GM23338 (cell line): ENCODE data around the gene MGLL. TPM values are rescaled to one million over a fixed set of nuclear protein-coding genes. Genes with fewer than 3 reads are reported as not detected.

ENCODE experiments used
- ATAC-seq: fragments of 200-7000 bp; cut with Tn5 transposase; 3 replicates; pipeline ENCODE4 v1.9.1; 2020
- DNase-seq: peaks from one replicate; pipeline ENCODE4 v3.0.0-alpha.2; 2015; ENCODE audit warnings: low spot score
- H2AFZ ChIP-seq: fragments of 200-600 bp; sonication (generic); 2 replicates; pipeline ENCODE4 v1.8.0; 2016; ENCODE audit warnings: antibody characterized with exemption, mild to moderate bottlenecking, moderate library complexity
- H3F3A ChIP-seq: fragments of 200-600 bp; sonication (generic); replicated peaks from 2 replicates; pipeline ENCODE4 v1.8.0; 2017; ENCODE audit warnings: antibody characterized with exemption, mixed run types, low read depth
- H3K27ac ChIP-seq: fragments of 200-600 bp; sonication (generic); 2 replicates; pipeline ENCODE4 v1.6.1; 2016; ENCODE audit warnings: low read depth
- H3K27me3 ChIP-seq: fragments of 200-600 bp; sonication (generic); 2 replicates; pipeline ENCODE4 v1.8.0; 2016; ENCODE audit warnings: mild to moderate bottlenecking, mixed run types, moderate library complexity; ENCODE audit not compliant: insufficient read depth
- H3K36me3 ChIP-seq: fragments of 200-600 bp; sonication (generic); 2 replicates; pipeline ENCODE4 v1.8.0; 2016; ENCODE audit warnings: mild to moderate bottlenecking; ENCODE audit not compliant: insufficient read depth
- H3K4me1 ChIP-seq: fragments of 200-600 bp; sonication (generic); 2 replicates; pipeline ENCODE4 v1.8.0; 2016; ENCODE audit warnings: mild to moderate bottlenecking, moderate library complexity; ENCODE audit not compliant: insufficient read depth
- H3K4me2 ChIP-seq: fragments of 200-600 bp; sonication (generic); 2 replicates; pipeline ENCODE4 v1.7.1; 2017; ENCODE audit warnings: mixed run types
- H3K4me3 ChIP-seq: fragments of 200-600 bp; sonication (generic); 2 replicates; pipeline ENCODE4 v1.6.1; 2016; ENCODE audit warnings: mixed run types
- H3K79me2 ChIP-seq: fragments of 200-600 bp; sonication (generic); replicated peaks from 2 replicates; pipeline ENCODE4 v1.8.0; 2017; ENCODE audit warnings: mild to moderate bottlenecking; ENCODE audit not compliant: insufficient read depth
- H3K9me2 ChIP-seq: fragments of 200-600 bp; sonication (generic); 2 replicates; pipeline ENCODE4 v1.8.0; 2017; ENCODE audit not compliant: insufficient read depth
- H4K20me1 ChIP-seq: fragments of 200-600 bp; sonication (generic); replicated peaks from 2 replicates; pipeline ENCODE4 v1.8.0; 2017; ENCODE audit warnings: mild to moderate bottlenecking; ENCODE audit not compliant: insufficient read depth
- H3K27ac Mint-ChIP-seq: 2 replicates; pipeline ENCODE4 v1.8.0; 2020; ENCODE audit warnings: inconsistent platforms, mild to moderate bottlenecking, moderate library complexity, mixed read lengths
- H3K27me3 Mint-ChIP-seq: 3 replicates; pipeline ENCODE4 v1.8.0; 2022; ENCODE audit warnings: low read depth, mild to moderate bottlenecking, moderate library complexity, mixed read lengths, inconsistent platforms; ENCODE audit not compliant: insufficient read depth, poor library complexity
- H3K36me3 Mint-ChIP-seq: 3 replicates; pipeline ENCODE4 v1.8.0; 2021; ENCODE audit warnings: low read depth, mild to moderate bottlenecking, inconsistent platforms, moderate library complexity, mixed read lengths
- H3K4me1 Mint-ChIP-seq: 3 replicates; pipeline ENCODE4 v1.8.0; 2020; ENCODE audit warnings: mild to moderate bottlenecking, inconsistent platforms, mixed read lengths
- H3K4me3 Mint-ChIP-seq: 3 replicates; pipeline ENCODE4 v1.8.0; 2021; ENCODE audit warnings: moderate library complexity, mild to moderate bottlenecking, inconsistent platforms, mixed read lengths
- H3K9me3 Mint-ChIP-seq: 3 replicates; pipeline ENCODE4 v1.8.0; 2020; ENCODE audit warnings: moderate library complexity, mild to moderate bottlenecking, inconsistent platforms, mixed read lengths
- CTCF ChIP-seq, 2 experiments: fragments of 200-600 bp in 1 of 2; sonication (generic) in 1 of 2; conservative IDR thresholded peaks; 2 replicates each; pipeline versions ENCODE4 v1.5.1 to v1.6.1; 2016 to 2017; ENCODE audit warnings: antibody characterized with exemption in 2 of 2, low read depth in 2 of 2, mild to moderate bottlenecking in 2 of 2, moderate library complexity in 1 of 2
- ETS1 ChIP-seq: IDR thresholded peaks from 2 replicates; pipeline ENCODE4 v1.6.1; 2016; ENCODE audit warnings: antibody characterized with exemption
- EZH2 ChIP-seq: fragments of 200-600 bp; sonication (generic); IDR thresholded peaks from one replicate; pipeline ENCODE4 v1.8.0; 2017; ENCODE audit warnings: antibody characterized with exemption, mild to moderate bottlenecking, low read depth; ENCODE audit not compliant: unreplicated experiment
- JUNB ChIP-seq: IDR thresholded peaks from one replicate; pipeline ENCODE4 v1.6.1; 2016; ENCODE audit warnings: antibody characterized with exemption; ENCODE audit not compliant: unreplicated experiment
- NANOG ChIP-seq: IDR thresholded peaks from 2 replicates; pipeline ENCODE4 v1.6.1; 2016; ENCODE audit warnings: antibody characterized with exemption, borderline replicate concordance
- POLR2AphosphoS5 ChIP-seq: IDR thresholded peaks from 2 replicates; pipeline ENCODE4 v1.6.1; 2016; ENCODE audit warnings: antibody characterized with exemption, low read depth
- REST ChIP-seq: IDR thresholded peaks from one replicate; pipeline ENCODE4 v1.6.1; 2018; ENCODE audit warnings: antibody characterized with exemption; ENCODE audit not compliant: unreplicated experiment
- ZNF114 ChIP-seq: fragments of 250-450 bp; sonication (Bioruptor Pico); IDR thresholded peaks from 2 replicates; pipeline ENCODE4 v1.5.0; 2020; ENCODE audit warnings: mild to moderate bottlenecking, moderate library complexity
- polyA plus RNA-seq: library from polyadenylated mRNA; unstranded; fragments of >200 nt; fragmentation: Nextera tagmentation; extraction: Ambion mirVana; gene quantifications from 2 replicates; pipeline ENCODE4 v1.2.1, GENCODE V29; 2016
- total RNA-seq: library from RNA; depleted of rRNA; stranded (reverse); fragments of >200 nt; shearing (Covaris generic); gene quantifications from 2 replicates; pipeline ENCODE4 v1.2.3, GENCODE V29; 2014

MGLL gene
- total and polyA plus RNA-seq, 2 experiments from 2014 or later: 0.71 to 0.83 TPM

GRCh38 chr3:127651516-127652172, 170.7 kb downstream of the MGLL start (continued):
- TF ChIP-seq ETS1: no peak
- no peak for TF ChIP-seq ZNF114 (CRISPR knock-in tag)
- TF ChIP-seq CTCF (conservative IDR thresholded peaks at IDR 0.05; ENCODE audit: low read depth in 2 of 2): no peak
- no peak for TF ChIP-seq NANOG
- TF ChIP-seq EZH2: no peak
- TF ChIP-seq JUNB: no peak

- Mint-ChIP-seq H3K4me1 (peaks cover 7% of the 10 kb centered on the region), H3K9me3 (no peaks in the 10 kb centered on the region), H3K36me3 (no peaks in the 10 kb centered on the region), H3K4me3 (no peak overlapping the region), H3K27me3 (peaks cover 3% of the 10 kb centered on the region), H3K27ac (no peak overlapping the region)
- no peaks in the 10 kb centered on the region for H3K27me3 ChIP-seq
- no peaks in the 10 kb centered on the region for H3K36me3 ChIP-seq
- no peak overlapping the region for H3K4me3 ChIP-seq
- H2AFZ ChIP-seq: no peak overlapping the region
- H3K27ac ChIP-seq: no peak overlapping the region
- H3K9me2 ChIP-seq: no peaks in the 10 kb centered on the region
- no peaks in the 10 kb centered on the region for H3K79me2 ChIP-seq
- no peaks in the 10 kb centered on the region for H4K20me1 ChIP-seq
- TF ChIP-seq NANOG (no peak), POLR2AphosphoS5 (no peak), ZNF114 (CRISPR knock-in tag) (no peak), JUNB (no peak), CTCF (conservative IDR thresholded peaks at IDR 0.05; ENCODE audit: low read depth in 2 of 2) (peak in 1 of 2 experiments; percentile 29; a peak in 1 of 4 replicates), REST (no peak)
- H3F3A ChIP-seq: no peaks in the 10 kb centered on the region
- no peaks in the 10 kb centered on the region for H3K4me1 ChIP-seq
- H3K4me2 ChIP-seq: no peak overlapping the region
- no peak for ATAC-seq
- DNase-seq: no peak
Observed at GRCh38 chr3:127650236-127650635, 172.1 kb downstream of the MGLL start.
